Right hindlimb (tissue), 1 donor: Measurements from ENCODE around the gene RHOBTB1.

Source experiments
- DNase-seq: peaks from one replicate; pipeline ENCODE4 v3.0.0-alpha.2; 2018

RHOBTB1 gene

DNA sequence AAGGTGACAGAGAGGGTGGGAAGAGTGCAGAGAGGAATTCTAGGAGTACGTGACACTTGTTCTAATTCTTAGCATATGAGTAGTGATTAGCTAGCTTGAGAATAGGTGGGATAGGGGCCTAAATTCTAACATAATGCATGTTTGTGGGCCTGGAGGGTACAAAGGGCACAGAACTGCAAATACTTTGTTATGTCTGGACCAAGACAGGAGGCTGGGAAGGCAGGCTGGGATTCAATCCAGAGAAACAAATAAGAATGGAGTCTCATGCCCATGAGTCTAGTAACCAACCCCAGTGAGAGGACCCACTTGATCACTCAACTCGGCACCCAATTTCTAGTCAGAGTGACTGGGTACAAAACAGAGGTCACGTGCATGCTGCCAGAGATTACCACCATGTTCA, 40.9 kb downstream of the RHOBTB1 start:
- DNase-seq = no peak

DNA sequence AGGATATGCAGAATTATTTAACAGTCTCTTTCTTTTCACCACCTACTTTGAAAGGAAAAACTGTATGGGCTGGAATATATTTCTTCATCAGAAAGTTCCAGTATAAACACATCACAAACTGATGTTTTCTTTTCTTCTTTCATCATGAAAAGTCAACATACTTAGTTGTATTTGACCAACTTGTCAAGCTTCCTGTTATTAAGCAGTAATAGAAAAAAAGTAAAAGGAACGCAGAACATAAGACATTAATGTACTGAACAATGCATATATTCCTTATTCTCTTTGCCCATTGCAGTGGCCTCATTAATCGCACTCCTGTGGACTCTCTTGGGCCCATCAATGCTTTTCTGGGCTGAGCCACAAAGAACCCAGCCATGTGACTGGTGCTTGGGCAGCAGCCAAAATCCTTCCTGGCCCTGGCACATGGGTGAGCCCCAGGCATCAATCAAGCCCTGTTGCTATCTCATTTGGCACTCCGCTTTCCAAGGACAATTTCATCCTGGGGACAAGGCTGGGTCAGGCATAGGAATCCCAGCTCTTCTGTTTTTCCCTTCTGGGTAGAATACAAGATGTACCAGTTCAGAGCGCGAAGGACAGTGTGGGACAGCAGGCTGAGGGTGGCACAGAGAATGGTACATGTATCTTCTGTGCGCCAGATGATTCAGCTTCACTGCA, 42.3 kb downstream of the RHOBTB1 start:
- DNase-seq = no peak

DNA sequence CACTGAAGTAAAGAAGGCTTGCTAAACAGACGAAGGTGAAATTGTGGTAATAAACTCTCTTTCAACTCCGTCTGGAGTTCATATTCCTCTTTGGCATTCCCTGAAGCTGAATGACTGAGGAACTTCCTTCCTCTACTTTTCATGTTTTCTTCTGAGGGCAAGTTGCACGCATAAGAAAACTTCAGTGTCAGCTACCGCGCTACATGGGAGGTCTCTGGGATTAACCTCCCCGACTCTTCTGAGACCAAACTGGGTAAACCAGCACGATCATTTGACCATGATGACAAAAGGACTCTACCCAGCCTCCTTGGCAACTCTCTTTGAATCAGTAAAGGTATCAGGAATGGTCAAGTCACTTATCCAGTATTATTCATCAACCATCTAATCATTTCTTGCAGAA, 44.7 kb downstream of the RHOBTB1 start:
- DNase-seq = no peak

DNA sequence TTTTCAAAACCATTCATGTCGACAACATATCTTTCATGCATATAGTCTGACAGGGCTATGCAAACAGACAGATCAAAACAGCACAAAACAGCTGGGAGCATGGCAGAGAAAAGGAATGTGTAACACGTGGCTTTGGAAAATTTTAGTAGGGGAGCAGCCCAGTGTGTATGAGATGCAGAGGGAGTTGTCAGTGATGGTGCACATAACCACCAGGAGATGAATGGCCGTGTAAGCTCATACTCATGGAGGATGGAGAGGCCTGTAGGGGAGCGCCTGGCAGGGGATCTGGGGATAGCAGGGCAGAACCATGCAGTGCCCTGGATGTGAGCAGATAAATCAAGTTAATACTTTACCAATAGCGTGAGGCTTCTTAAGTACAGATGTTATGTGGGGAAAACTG, 45.7 kb downstream of the RHOBTB1 start:
- DNase-seq = no peak

DNA sequence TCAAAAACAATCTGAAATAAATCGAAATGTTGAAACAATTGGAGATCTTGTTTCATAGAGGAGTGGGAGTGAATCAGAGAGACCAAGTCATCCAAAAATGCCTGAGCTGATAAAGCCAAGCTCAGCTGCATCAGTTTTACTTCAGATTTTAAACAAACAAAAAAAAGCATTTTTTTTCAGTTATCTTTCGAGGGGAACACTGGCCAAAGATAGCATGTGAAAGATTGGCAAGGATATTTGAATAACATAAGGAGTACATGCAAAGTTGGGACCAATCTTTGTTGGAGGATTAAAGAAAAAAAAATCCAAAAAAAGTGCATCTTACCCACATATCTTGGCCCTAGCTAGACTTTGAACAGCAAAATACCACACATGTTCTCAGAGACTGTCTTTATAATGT, 47.2 kb downstream of the RHOBTB1 start:
- no peak for DNase-seq

DNA sequence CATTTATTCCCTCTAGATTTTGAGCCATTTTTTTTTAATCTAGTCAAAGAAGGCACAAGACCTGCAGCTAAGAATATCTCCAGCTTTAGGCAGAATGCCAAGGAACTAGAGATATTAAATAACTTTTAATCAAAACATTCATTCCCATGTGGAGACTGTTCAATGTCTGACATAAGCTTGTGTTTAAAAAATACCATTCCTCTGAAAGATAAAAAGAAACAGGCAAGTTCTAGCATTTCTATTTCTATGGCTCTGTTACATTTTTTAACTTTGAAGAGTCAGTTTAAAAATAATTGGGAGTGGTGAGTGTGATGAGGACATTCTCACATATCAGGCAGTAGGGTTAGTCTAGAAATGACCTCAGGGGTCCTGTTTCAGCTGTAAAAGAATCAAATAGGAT, 48.0 kb downstream of the RHOBTB1 start:
- DNase-seq = no peak

DNA sequence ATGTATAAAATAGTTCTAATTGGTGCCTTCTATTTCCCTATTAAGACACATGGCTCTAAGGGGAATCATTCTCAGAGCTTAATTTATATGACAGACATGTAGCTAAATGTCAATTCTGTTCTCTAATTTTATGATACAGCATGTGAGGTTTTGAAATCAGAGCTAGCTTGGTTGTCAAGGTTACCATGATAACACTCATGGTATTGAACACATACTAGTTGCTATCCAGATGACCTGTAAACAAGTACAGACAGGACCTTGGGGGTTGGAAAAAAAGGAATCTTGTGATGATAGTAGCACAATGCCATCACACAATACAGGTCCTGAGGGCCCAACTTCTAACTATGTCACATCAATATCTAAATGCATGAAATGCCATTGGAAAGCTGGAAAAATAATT, 49.2 kb downstream of the RHOBTB1 start:
- DNase-seq = no peak

DNA sequence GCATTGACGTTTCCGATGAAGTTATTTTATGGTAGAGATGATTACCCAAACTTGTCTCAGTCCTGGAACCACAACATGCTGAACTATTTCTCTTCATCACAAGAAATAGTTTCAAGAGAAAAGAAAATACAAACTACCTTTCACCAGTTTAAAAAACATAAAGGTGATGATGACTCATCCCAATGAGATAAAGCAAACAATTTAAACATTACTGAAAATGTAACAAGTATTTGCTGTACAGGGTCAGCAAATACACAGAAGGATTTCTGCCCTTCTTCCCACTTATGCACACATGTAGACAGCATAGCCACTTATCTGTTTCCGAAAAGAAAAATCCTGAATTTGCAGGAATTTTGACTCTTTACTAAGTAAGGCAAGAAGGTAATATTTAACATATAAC, 50.8 kb downstream of the RHOBTB1 start:
- DNase-seq = no peak

DNA sequence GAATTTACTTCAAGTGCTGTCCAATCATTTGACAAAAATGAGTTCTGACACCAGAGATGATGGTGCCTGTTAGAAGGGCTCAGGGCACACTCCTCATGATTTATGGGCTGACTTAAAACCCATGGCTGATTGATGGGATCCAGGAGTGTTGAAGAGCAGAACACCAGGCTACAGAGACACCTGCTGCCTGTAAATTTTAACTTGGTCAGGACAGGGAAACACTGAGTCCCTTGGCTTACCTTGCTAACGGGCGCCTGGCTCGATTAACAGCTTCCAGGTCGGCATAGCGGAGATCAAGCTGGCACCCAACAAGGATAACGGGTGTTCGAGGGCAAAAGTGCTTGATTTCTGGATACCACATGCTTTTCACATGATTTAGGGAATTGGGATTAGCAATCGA, 51.4 kb downstream of the RHOBTB1 start:
- DNase-seq = no peak

DNA sequence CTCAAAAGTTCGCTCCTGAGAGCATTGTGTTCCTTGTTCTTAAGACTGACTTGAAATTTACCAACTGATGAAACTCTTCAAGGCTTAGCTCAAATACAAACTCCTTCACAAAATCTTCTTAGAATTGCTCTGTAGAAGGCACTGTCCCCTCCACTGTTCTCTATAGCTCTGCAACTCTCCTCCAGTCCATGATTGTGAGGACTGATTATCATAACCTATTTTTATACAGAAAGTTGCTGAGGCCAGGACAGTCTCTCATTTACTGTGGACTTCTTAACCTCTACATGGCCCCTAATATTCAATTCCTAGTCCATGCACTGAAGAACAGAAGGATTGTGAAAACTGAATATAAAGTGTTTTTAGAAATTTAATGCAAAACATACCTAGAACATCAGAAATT, 53.2 kb downstream of the RHOBTB1 start:
- DNase-seq = no peak

DNA sequence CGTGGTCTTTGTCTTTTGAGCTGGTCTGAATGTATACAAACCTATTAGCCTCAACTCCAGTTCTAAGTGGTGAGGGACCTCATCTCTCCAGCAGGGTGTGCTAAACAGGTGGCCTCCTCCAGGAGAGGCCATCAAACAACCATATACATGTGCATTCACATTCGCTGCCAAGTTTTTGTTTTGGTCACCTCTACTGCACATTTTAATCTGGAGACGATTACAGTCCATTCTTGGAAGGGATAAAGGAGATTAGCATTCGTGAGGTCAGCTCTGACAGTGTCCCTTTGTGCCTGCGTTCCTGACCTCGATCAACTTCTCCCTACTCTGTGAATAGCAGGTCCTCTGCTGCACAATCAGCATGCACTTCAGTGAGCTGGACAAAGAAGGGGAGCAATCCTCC, 60.8 kb downstream of the RHOBTB1 start:
- DNase-seq = no peak

DNA sequence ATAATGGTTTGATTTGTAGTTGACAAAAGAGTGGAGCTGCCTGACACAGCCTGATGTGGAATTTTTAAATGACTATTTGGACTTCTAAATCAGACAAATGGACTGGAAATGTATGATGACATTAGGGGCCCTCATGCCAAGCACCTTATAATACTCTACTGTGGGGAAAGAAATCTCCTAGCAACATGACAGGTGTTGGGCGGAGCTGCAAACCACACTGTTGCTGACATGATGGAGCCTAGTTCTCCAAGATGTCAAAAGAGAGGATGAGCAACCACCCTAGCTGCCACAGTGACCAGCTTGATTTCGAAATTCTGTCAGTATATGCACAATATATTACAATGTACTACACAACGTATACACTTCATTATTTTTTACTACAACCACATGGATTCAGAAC, 65.8 kb downstream of the RHOBTB1 start:
- DNase-seq = no peak

DNA sequence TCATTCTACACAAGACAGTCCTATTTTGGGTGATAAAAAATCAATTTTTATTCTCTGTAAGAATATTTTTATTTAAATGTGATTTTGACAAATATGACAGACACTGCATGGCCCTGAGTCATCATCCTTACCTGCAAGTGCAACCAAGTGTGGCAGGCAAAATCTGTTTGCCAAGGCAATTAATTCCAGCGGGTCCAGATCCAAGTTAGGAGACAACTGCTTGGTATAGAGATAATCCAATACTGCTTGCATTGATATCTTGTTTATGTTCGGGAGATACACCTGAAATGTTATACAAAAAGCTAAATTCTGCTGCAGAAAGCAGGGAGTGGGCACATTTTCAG, 66.2 kb downstream of the RHOBTB1 start:
- DNase-seq = no peak

DNA sequence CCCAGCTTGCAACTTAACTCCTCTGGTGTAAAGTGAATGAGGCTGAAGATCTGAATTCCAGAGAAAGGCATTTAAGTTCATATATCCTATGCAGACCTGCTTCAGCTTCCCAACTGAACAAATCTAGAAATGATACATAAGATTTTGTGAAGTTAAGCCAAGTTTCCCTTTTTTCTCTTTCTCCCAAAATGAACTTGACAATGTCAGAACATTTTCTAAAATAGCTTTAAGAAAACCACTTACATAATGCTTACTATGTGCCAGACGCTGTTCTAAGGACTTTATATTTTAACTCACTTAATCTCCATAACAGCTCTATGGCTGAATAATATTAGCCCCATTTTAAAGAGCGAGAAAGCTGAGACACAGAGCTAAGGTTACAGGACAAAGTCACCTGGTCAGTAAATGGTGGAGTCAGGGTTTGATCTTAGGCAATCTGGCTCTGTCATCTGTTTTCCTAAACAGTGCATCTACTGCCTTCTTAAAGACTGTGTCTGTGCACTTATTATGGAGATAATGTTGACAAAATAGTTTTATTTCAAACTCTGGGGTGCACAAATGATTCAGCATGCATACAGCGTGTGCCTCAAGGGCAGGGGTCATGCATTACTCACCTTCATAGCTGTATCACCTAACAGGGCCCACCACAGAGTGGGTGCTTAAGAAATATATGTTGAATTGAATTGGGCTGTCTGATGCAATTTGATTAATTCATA, 66.8 kb downstream of the RHOBTB1 start:
- no peak for DNase-seq

DNA sequence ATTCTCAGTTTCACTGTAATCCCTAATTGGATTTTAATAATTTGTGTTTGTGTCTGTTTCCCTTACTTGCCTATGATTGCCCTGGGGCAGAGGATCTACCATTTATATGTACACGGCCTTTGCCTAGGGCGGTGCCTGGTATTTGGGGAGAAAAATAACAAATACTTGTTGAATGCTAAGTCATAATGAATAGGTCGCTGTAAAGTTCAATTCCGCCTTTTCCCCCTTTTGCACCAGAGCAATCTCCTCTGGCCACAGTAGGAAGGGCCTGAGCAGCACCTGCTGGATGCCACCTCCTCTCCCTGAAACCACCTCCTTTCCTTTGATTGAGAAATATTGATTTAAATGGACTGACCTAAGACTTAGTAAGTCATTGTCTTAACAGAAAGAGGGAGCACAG, 70.2 kb downstream of the RHOBTB1 start:
- no peak for DNase-seq

DNA sequence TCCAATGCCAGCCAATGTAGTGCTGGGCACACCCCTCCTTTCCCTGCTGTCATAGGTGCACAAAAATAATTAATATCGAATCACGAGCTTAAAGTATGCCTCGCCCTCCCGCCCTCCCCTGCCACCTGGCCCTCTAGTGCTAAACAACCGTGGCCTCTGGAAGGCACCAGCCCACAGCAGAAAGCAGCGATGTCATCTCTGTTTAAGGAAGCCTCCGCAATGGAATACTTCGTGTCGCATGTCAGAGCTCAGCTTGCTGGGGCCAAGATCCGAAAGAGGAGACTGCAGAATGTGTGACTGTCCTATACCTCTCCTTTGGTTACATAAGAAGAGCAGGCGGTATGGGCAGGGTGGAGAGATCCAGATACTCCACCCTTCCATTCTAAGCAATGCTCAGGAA, 71.5 kb downstream of the RHOBTB1 start:
- no peak for DNase-seq

DNA sequence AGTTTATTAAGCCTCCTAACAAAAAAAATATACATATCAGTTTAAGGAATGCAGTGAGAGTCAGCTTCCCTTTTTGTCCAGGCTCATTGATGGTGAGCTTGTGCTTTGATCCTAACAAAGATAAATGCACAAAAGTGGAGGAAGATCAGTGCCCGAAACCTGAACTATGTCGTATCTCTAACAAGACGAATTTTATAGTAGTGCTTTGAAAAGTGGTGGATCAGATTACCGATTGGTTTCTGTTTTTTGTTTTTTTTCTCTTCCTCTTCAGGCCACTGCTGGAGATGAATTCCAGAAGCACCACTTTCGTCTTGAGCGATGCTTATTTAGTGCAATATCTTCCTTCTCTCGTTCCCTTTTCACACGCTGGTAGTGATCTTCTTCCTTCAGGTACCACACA, 72.8 kb downstream of the RHOBTB1 start:
- no peak for DNase-seq

DNA sequence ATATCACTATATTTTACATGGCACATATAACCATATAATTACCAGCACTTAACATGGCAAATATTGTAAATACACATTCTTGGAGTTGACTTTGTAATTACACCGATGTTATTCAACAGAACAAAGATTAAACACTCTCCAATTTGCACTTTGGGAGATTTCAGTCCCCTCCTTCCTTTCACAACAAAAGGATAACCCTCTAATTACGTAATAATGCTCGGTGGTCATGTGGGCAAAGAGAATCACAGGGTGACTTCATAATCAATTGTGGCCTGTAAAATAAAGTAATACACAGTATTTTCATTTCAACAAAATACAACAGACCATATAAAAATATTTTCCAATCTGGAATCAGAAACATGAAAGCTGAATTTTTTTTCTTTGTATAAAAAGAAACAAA, 73.2 kb downstream of the RHOBTB1 start:
- DNase-seq = no peak

DNA sequence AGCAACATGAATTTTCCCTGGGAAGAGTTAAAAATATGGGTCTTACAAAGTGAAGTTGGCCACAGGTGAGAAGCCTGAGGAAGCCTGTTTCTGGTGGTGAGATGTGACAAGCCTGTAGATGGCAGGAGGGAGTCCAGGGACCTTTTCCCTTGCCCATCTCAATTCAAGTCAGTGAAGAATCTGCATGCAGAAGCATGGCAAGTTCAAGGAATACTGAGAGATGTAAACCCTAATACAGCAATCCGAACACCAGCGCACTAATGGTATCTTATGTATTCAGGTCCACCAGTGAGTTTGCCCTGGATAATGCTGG, 73.6 kb downstream of the RHOBTB1 start:
- DNase-seq = no peak

DNA sequence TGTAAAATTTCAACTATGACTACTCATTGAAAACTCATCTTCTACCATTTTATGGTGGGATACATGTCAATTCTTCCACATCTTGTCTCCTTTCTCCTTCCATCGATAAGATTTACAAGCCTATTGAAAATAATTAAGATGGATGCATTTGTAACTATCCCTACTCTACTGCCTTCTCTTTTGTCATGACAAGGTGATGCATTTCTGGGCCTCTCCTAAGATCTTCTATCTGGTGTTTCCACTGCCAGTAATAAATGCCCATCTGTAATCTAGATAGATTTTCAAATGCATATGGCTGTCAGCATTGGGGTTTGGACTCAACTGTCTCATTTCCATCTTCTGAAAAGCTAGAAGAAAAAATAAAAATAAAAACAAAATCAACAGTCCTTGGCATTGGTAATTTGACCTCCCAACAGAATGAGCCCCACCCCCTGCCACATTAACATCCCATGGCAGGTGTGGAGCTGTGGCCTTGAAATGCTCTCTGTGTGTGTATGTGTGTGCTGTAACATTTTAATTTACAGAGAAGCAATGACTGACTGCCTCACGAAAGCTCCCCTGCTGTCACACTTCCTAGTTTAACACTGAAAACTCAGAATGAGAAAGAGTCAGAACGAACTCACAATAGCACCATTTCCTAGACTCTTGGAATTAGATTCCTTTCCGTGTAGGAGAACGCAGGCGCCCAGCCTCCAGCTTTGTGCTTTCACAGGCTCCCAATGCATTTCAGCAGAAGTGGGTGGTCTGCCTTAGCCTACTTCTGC, 74.2 kb downstream of the RHOBTB1 start:
- no peak for DNase-seq

DNA sequence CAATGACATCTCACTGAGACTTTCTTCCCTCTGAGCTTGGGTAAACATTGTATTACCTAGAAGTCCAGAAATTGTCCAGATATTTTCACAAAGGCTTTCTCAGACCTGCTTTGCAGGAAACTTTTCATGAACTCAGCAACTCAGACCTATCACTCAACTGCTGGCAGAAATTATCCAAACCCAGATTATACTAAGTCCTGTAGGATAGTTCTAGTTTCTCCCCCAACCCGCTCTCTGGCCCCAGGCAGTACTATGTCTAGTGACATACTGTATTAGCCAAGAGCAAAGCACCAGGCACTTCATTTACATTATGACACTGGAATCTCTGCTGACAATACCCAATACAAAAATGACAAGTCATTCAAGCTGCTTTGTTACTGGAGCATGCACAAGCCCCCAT, 75.0 kb downstream of the RHOBTB1 start:
- DNase-seq = no peak

DNA sequence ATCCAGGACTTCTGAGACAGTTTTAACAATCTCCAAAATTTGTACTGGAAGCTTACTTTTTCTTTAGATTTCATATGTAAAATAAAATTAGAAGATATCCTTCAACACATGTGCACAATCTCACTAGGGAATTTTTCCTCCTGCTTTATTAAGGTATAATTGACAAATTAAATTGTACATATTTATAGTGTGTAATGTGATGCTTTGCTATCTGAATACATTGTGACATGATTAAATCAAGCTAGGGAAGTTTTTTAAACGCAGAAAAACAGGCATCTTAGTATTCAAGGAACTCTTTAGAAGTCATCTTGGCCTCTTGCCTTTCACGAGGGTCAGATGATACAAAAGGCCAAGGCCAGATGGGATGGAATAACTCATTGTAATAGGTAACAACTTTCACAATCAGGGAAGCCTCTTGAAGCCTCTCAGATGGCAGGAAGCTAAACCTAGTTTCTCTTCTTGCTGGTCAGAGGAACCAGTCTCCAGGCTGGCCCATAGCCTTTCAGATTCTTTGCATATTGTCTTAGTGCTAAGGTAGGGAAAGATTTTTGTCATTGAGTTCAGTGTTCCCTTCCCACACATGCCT, 78.7 kb downstream of the RHOBTB1 start:
- no peak for DNase-seq

DNA sequence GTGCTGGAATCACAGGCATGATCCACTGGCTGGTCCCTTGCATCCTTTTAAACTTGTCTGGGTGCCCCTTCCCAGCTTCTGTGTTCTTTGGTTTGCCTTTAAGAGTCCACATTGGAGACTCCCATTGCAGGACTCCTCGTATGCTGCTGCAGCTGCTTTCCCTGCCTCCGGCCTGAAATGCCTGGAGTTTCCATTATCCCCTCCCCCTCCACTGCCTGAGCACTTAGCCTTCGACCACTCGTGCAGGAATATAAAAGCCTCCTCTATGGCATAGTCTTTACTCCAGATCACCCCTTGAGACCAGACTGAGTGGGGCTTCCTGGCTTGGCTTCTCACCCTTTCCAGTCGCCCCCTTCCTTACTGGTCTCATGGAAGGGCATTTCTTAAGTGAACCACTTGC, 80.2 kb downstream of the RHOBTB1 start:
- peak; percentile 29 for DNase-seq

DNA sequence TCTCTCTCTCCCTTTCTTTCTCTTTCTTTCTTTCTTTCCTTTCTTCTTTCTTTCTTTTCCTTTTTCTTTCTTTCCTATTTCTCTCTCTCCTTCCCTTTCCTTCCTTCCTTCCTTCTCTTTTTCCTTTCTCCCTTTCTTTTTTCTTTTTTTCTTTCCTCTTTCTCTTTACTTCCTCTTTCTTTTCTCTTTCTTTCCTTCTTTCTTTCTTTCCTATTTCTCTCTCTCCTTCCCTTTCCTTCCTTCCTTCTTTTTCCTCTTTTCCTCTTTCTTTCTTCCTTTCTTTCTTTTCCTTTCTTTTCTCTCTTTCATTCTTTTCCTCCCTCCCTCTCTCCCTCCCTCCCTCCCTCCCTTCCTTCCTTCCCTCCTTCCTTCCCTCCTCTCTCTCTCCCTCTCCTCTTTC, 81.5 kb downstream of the RHOBTB1 start:
- DNase-seq = no peak
